Activated naive CD8-positive, alpha-beta T cell treated with anti-CD3 and anti-CD28 coated beads for 36 hours (primary cell): ENCODE results near the gene ADRB1. TPM values are rescaled to one million over a fixed set of nuclear protein-coding genes. Genes with fewer than 3 reads are reported as not detected.
A peak's percentile ranks its signal among the peaks of the same experiment; 100 is the strongest.

Experiments used
- DNase-seq: peaks from one replicate; pipeline ENCODE4 v3.0.0; 2021
- H3K27ac Mint-ChIP-seq: one replicate; pipeline ENCODE4 v1.8.0; 2022; ENCODE audit warnings: mild to moderate bottlenecking, moderate library complexity, mixed read lengths
- H3K27me3 Mint-ChIP-seq: one replicate; pipeline ENCODE4 v1.8.0; 2022; ENCODE audit warnings: mild to moderate bottlenecking, mixed read lengths
- H3K36me3 Mint-ChIP-seq: one replicate; pipeline ENCODE4 v1.8.0; 2021; ENCODE audit warnings: mild to moderate bottlenecking, mixed read lengths
- H3K4me1 Mint-ChIP-seq: one replicate; pipeline ENCODE4 v1.8.0; 2021; ENCODE audit warnings: mixed read lengths
- H3K4me3 Mint-ChIP-seq: one replicate; pipeline ENCODE4 v1.8.0; 2022; ENCODE audit warnings: mild to moderate bottlenecking, moderate library complexity, mixed read lengths
- H3K9me3 Mint-ChIP-seq: one replicate; pipeline ENCODE4 v1.8.0; 2022; ENCODE audit warnings: mixed read lengths
- total RNA-seq, 2 experiments: library from RNA; stranded (reverse); gene quantifications; one replicate each; pipeline ENCODE4 v1.2.3, GENCODE V29; 2021

The ADRB1 gene
- total RNA-seq, 2 experiments from 2014 or later: 0.14 TPM; not detected in 1

GRCh38 chr10:114035791-114036190 lies 7.9 kb upstream of the ADRB1 start:
- Mint-ChIP-seq H3K4me3 (no peak overlapping the region), H3K27ac (no peak overlapping the region), H3K9me3 (no peaks in the 10 kb centered on the region), H3K4me1 (no peaks in the 10 kb centered on the region), H3K36me3 (no peaks in the 10 kb centered on the region), H3K27me3 (peaks cover 52% of the 10 kb centered on the region)
- no peak for DNase-seq

GRCh38 chr10:114038819-114039218 lies 4.8 kb upstream of the ADRB1 start:
- Mint-ChIP-seq H3K36me3 (no peaks in the 10 kb centered on the region), H3K27me3 (peaks cover 56% of the 10 kb centered on the region), H3K27ac (no peak overlapping the region), H3K4me1 (peaks cover 5% of the 10 kb centered on the region), H3K9me3 (no peaks in the 10 kb centered on the region), H3K4me3 (no peak overlapping the region)
- no peak for DNase-seq

- Mint-ChIP-seq H3K4me3 (no peak overlapping the region), H3K36me3 (no peaks in the 10 kb centered on the region), H3K9me3 (peaks cover 1% of the 10 kb centered on the region), H3K27ac (peak overlapping the region; percentile 56), H3K4me1 (peaks cover 13% of the 10 kb centered on the region), H3K27me3 (peaks cover 76% of the 10 kb centered on the region)
- no peak for DNase-seq
Measured at GRCh38 chr10:114041166-114041565, 2.5 kb upstream of the ADRB1 start.

GRCh38 chr10:114042895-114043531 lies 653 bp upstream of the ADRB1 start:
- no peak overlapping the region for H3K27ac Mint-ChIP-seq
- DNase-seq: peak; percentile 14
- peaks cover 91% of the 10 kb centered on the region for H3K27me3 Mint-ChIP-seq
- peaks cover 1% of the 10 kb centered on the region for H3K9me3 Mint-ChIP-seq
- H3K36me3 Mint-ChIP-seq: no peaks in the 10 kb centered on the region
- peaks cover 13% of the 10 kb centered on the region for H3K4me1 Mint-ChIP-seq
- peak overlapping the region; percentile 67 for H3K4me3 Mint-ChIP-seq

GRCh38 chr10:114044247-114045135 lies 825 bp downstream of the ADRB1 start:
- H3K4me1 Mint-ChIP-seq: peaks cover 13% of the 10 kb centered on the region
- H3K9me3 Mint-ChIP-seq: peaks cover 1% of the 10 kb centered on the region
- H3K27me3 Mint-ChIP-seq: peaks cover 91% of the 10 kb centered on the region
- H3K36me3 Mint-ChIP-seq: no peaks in the 10 kb centered on the region
- peak; percentile 8 for DNase-seq
- H3K27ac Mint-ChIP-seq: no peak overlapping the region
- peak overlapping the region; percentile 72 for H3K4me3 Mint-ChIP-seq

GRCh38 chr10:114045136-114046086 lies 1.7 kb downstream of the ADRB1 start:
- Mint-ChIP-seq H3K4me3 (peak overlapping the region; percentile 59), H3K27ac (no peak overlapping the region), H3K27me3 (peaks cover 91% of the 10 kb centered on the region), H3K9me3 (peaks cover 1% of the 10 kb centered on the region), H3K4me1 (peaks cover 13% of the 10 kb centered on the region), H3K36me3 (no peaks in the 10 kb centered on the region)
- DNase-seq: peak; percentile 21

- Mint-ChIP-seq H3K36me3 (no peaks in the 10 kb centered on the region), H3K27me3 (peaks cover 91% of the 10 kb centered on the region), H3K9me3 (peaks cover 1% of the 10 kb centered on the region), H3K4me3 (no peak overlapping the region), H3K27ac (no peak overlapping the region), H3K4me1 (peaks cover 13% of the 10 kb centered on the region)
- DNase-seq: no peak
Measured at GRCh38 chr10:114046087-114046458, 2.4 kb downstream of the ADRB1 start.

GRCh38 chr10:114048472-114048871 lies 4.8 kb downstream of the ADRB1 start:
- no peak for DNase-seq
- Mint-ChIP-seq H3K27me3 (peaks cover 85% of the 10 kb centered on the region), H3K36me3 (no peaks in the 10 kb centered on the region), H3K4me1 (peaks cover 8% of the 10 kb centered on the region), H3K9me3 (peaks cover 1% of the 10 kb centered on the region), H3K4me3 (no peak overlapping the region), H3K27ac (no peak overlapping the region)

GRCh38 chr10:114051714-114052113 lies 8.0 kb downstream of the ADRB1 start:
- DNase-seq: no peak
- no peaks in the 10 kb centered on the region for H3K9me3 Mint-ChIP-seq
- no peaks in the 10 kb centered on the region for H3K4me1 Mint-ChIP-seq
- peaks cover 63% of the 10 kb centered on the region for H3K27me3 Mint-ChIP-seq
- H3K4me3 Mint-ChIP-seq: no peak overlapping the region
- no peak overlapping the region for H3K27ac Mint-ChIP-seq
- H3K36me3 Mint-ChIP-seq: no peaks in the 10 kb centered on the region

GRCh38 chr10:114052255-114052654 lies 8.6 kb downstream of the ADRB1 start:
- no peaks in the 10 kb centered on the region for H3K9me3 Mint-ChIP-seq
- peaks cover 58% of the 10 kb centered on the region for H3K27me3 Mint-ChIP-seq
- no peaks in the 10 kb centered on the region for H3K4me1 Mint-ChIP-seq

GRCh38 chr10:114053946-114054345 lies 10.3 kb downstream of the ADRB1 start:
- no peak for DNase-seq
- H3K36me3 Mint-ChIP-seq: no peaks in the 10 kb centered on the region
- peaks cover 45% of the 10 kb centered on the region for H3K27me3 Mint-ChIP-seq
- H3K9me3 Mint-ChIP-seq: no peaks in the 10 kb centered on the region
- H3K4me3 Mint-ChIP-seq: no peak overlapping the region
- no peak overlapping the region for H3K27ac Mint-ChIP-seq
- no peaks in the 10 kb centered on the region for H3K4me1 Mint-ChIP-seq

More at GRCh38 chr10:114052255-114052654, 8.6 kb downstream of the ADRB1 start:
- DNase-seq: no peak
- no peaks in the 10 kb centered on the region for H3K36me3 Mint-ChIP-seq
- no peak overlapping the region for H3K27ac Mint-ChIP-seq
- H3K4me3 Mint-ChIP-seq: no peak overlapping the region

- Mint-ChIP-seq H3K4me3 (no peak overlapping the region), H3K27me3 (peaks cover 11% of the 10 kb centered on the region), H3K9me3 (no peaks in the 10 kb centered on the region), H3K36me3 (no peaks in the 10 kb centered on the region), H3K4me1 (peaks cover 9% of the 10 kb centered on the region), H3K27ac (no peak overlapping the region)
- DNase-seq: no peak
Measured at GRCh38 chr10:114057855-114058254, 14.2 kb downstream of the ADRB1 start.

- peaks cover 9% of the 10 kb centered on the region for H3K27me3 Mint-ChIP-seq
- H3K9me3 Mint-ChIP-seq: no peaks in the 10 kb centered on the region
- no peaks in the 10 kb centered on the region for H3K36me3 Mint-ChIP-seq
- H3K27ac Mint-ChIP-seq: no peak overlapping the region
- no peak for DNase-seq
- no peak overlapping the region for H3K4me3 Mint-ChIP-seq
- H3K4me1 Mint-ChIP-seq: peaks cover 9% of the 10 kb centered on the region
Measured at GRCh38 chr10:114058297-114058696, 14.6 kb downstream of the ADRB1 start.

GRCh38 chr10:114059561-114059960 lies 15.9 kb downstream of the ADRB1 start:
- H3K4me3 Mint-ChIP-seq: no peak overlapping the region
- peaks cover 9% of the 10 kb centered on the region for H3K4me1 Mint-ChIP-seq
- no peak for DNase-seq
- no peaks in the 10 kb centered on the region for H3K36me3 Mint-ChIP-seq
- H3K27ac Mint-ChIP-seq: no peak overlapping the region
- no peaks in the 10 kb centered on the region for H3K9me3 Mint-ChIP-seq
- peaks cover 8% of the 10 kb centered on the region for H3K27me3 Mint-ChIP-seq

- H3K27ac Mint-ChIP-seq: no peak overlapping the region
- no peaks in the 10 kb centered on the region for H3K9me3 Mint-ChIP-seq
- H3K36me3 Mint-ChIP-seq: no peaks in the 10 kb centered on the region
- H3K4me1 Mint-ChIP-seq: peaks cover 9% of the 10 kb centered on the region
- no peak for DNase-seq
- no peak overlapping the region for H3K4me3 Mint-ChIP-seq
- H3K27me3 Mint-ChIP-seq: peaks cover 8% of the 10 kb centered on the region
Measured at GRCh38 chr10:114060456-114060855, 16.8 kb downstream of the ADRB1 start.
